EL (cell line): ENCODE results near the gene PRND.
"Not testable (repeated sequence)": the region's sequence is repeated elsewhere in the genome, so short reads cannot be mapped to it uniquely, and the experiment has no call there.

ENCODE experiments used
- DNase-seq: peaks from one replicate; pipeline ENCODE4 v3.0.0-alpha.2; 2016

PRND gene

DNA sequence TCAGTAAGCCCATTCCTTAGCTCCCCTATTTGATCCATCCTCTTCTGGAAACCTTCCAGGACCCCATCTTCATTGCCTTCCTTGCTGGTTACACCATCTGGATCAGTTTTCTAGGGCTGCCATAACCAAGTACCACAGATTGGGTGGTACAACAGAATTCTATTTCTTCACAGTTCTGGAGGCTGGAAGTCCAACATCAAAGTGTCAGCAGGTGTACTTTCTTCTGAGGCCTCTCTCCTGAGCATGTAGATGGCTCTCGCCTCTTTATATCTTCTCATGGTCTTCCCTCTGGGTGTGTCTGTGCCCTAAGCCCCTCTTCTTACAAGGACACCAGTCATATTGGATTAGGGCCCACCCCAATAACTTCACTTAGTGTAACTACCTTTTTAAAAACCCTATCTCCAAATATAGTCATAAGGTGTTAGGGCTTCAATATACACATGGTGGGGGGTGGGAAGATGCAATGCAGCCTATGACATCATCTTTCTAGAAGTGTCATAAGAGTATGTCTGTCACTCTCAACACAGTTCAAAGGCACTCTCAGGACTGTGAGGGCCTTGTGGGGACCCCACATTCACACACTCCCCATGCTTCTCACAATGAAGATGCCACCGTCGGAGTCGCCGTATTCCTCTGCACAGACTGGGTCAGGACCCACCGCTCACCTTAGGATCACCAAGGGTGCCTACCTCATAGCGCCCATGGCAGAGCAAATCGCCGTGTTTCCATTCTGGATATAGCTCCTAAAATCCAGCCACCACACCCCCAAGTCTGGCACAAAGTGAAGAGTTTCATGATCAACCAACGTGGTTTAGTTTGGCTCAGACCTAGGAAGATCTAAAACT lies 12.2 kb upstream of the PRND start:
- no peak for DNase-seq

DNA sequence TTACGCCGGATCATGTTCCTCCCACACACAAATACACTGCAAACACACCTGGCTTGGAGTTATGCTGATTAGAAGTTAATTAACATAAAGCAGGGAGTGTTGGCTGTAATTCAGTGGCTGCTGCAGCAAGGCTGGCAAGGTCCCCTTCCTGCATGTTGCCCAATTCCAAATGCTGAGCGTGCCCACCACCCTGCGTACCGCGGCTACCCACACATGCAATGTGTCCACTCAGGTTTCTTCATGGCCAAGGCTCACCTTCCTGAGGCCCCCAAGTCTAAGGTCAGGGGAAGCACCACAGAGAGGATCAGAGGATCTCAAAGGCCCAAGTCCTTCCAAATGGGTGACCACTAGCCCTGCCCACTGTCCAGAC lies 11.6 kb upstream of the PRND start:
- no peak for DNase-seq

DNA sequence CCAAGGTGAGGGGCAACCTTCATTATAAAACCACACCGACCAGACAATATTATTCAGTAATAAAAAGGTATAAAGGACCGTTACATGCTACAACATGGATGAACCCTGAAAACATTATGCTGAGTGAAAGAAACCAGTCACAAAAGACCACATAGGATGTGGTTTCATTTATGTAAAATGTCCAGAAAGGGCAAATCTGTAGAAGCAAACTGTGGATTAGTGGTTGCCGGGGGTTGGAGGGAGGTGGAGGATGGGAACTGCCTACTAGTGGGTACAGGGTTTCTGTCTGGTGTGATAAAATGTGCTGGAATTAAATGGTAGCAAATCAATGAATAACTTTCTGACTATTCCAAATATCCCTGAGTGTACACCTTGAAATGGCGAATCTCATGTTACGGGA lies 10.2 kb upstream of the PRND start:
- DNase-seq = no peak

DNA sequence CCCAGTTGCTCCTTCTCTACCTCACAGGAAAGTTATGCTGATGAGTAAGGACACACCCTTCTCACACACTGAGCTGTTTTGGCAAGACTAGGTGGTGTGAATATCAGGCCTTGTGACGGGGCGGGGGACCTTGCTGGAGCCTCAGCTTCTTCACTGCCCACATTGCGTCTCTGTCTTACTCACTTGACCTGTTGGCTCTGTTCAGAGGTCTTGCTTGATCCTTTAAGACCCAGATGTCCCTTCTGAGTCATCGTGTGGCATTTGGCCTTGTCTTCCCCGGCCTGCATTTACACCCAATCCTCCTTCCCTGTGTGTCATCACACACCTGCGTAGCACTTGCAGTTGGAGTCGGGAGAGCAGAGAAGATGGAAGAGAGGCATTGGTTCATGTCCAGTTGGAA lies 8.3 kb upstream of the PRND start:
- DNase-seq = no peak

DNA sequence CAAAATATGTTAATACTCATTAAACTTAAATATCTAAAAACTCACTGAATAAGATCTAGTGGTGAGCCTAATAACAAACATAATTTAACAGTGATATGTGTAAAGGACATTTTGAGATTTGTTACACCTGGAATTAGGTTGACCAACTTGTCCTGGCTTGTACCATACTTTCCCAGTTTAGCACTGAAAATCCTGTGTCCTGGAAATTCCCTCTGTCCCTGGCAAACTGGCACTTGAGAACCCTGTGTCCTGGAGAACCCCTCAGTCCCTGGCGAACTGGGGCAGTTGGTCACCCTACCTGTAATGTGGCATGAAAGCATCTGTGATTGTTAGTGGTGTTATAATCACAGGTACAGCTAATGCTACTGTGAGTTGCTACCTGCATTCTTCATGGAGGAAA lies 6.9 kb upstream of the PRND start:
- no peak for DNase-seq

DNA sequence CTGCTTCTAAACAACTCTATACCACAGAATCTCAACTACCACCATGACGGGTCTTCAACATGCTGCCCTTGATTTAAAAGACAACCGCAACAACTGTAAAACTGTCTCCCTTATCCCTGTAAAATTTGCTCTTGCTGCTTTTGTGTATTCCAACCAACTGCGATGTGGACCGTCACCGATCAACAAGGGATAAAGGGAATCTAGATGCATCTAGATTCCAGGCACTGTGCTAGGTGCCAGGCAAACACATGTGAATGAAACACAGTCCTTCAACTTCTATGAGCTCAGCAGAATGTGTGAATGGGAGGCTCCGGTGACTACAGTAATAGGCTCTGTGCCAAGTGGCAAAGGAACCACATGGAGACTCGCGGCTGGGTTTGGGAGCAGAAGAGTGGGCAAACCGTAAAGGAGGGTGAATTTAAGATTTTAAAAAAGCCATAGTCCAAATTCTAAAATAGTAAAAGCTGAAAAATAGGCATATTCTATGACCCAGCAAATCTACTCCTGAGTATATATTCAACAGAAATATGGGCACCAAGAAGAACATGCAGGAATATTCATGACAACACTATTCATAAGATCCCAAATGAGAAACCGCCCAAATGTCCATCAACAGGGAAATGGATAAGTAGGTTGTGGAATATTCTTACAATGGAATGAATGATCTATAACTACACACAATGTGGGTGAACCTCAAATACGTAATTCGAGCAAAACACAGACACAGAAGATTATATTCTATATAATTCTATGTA lies 3.7 kb upstream of the PRND start:
- DNase-seq = no peak

DNA sequence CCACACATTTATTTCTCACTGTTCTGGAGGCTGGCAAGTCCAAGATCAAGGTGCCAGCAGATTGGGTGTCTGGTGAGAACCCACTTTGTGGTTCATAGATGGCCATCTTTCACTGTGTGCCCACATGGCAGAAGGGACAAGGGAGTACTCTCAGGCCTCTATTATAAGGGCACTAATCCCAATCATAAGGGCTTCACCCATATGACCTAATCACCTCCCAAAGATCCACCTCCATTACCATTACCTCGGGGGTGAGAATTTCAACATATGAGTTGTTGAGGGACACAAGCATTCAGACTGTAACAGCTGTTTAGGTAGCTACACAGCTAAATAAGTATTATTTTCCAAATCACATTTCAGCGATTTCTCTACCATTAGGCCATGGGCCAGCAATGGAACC lies 2.5 kb upstream of the PRND start:
- DNase-seq = no peak

DNA sequence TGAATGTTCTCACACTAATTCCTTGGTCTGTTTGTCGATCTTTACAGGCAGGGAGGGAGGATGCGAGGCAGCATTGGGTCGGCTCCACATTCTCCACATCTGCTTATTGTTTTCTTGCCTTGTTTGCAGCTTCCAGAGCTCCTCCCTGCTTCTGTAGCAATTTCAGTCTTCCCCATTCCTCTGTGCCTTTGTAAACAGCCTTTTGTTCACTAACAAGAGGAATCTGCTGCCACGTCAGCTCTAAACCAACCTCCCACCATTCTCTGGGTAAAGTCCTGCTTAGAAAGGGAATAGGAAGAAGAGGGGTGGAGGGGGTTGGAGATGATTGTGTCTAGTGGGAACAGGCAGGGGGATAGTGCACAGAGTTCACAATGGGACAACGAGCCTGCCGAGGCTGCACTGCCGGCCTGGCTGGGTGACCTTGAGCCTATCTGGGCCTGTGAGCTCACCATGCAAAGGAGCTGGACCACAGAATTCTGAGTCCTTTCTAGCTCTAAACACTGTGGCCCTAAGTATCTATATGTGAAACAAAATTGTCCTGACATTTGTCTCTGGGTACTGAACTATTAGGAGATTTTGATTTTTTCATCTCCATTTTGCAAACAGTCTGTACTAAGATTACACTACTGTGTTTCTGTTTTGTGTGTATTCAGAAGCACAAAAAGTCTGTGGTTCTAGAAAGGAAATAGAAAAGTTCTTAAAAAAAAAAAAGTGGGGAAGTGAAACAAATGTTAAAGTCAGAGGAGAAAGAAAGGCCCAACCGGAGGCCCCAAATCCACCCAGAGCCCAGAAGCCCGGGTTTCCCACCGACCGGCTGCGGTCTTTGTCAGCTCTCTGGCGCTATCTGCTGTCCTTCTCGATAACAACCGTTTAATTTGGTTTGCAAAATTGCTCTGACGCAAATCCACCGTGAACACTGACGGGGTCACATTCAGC lies 1.4 kb upstream of the PRND start:
- DNase-seq = peak; percentile 74

DNA sequence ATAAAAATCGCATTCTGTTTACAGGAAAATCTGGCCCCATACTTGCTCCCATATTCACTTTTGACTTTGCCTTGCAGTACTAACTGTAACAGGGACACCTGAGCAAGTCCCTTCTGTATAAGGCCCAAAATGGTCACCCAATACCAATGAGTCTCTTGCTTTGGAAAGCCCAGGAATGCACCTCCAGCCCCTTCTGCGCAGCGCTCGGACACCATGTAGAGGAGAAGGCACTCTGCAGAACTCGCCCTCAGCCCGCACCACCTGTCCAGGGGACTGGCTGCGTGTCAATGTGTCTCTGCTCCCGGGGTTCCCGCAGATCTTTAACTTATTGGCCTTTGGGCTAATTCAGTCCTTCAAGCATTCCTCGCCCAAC lies 746 bp upstream of the PRND start:
- no peak for DNase-seq

DNA sequence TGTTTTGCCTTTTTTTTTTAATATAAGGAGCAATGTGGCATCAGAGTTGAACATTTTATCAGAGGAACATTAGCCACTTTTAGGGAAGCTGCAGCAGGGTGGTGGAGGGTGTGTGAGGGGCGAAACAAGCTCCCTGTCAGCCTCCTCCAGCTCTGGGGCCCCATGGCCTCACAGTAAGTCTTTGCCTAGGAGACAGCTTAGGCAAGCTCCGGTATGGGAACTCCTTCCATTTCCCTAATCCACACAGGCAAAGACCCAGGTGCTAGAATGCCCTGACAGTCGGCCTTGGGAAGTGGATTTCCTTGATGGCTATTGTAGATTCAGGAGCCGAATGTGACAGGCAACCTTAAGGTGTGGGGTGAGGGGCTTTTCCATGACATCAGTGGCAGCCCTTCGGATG lies 862 bp downstream of the PRND start:
- DNase-seq = no peak

DNA sequence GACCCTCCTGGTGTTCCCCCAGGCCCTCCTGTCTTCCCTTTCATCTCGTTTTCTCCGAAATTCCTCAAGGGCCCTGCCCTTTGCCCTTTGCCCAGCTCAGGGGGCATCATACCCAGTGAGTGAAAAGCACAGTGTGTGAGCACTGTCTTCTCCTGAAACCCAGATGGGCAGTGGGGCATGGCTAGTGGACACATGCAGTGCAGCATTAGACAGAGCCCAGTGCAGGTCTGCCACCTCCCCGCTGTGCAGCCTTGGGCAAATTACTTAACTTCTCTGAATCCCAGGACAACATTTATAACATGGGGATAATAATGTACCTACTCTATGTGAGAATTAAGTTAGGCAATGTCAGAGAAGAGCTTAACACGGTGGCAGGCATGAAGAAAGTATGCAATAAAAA lies 1.3 kb downstream of the PRND start:
- DNase-seq = no peak

DNA sequence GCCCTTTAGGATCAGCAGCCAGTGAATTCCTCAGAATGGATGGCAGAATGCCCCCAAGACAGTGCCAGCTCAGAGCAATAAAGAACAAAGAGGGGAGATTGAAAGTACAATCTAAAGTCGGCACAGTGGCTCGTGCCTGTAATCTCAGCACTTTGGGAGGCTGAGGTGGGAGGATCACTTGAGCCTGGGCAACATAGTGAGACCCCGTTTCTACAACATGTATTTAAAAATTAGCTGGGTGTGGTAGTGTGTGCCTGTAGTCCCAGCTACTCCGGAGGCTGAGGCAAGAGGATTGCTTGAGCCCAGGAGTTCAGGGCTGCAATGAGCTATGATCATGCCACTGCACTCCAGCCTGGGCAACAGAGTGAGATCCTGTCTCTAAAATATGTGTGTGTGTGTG lies 1.8 kb downstream of the PRND start:
- not testable (repeated sequence) for DNase-seq

DNA sequence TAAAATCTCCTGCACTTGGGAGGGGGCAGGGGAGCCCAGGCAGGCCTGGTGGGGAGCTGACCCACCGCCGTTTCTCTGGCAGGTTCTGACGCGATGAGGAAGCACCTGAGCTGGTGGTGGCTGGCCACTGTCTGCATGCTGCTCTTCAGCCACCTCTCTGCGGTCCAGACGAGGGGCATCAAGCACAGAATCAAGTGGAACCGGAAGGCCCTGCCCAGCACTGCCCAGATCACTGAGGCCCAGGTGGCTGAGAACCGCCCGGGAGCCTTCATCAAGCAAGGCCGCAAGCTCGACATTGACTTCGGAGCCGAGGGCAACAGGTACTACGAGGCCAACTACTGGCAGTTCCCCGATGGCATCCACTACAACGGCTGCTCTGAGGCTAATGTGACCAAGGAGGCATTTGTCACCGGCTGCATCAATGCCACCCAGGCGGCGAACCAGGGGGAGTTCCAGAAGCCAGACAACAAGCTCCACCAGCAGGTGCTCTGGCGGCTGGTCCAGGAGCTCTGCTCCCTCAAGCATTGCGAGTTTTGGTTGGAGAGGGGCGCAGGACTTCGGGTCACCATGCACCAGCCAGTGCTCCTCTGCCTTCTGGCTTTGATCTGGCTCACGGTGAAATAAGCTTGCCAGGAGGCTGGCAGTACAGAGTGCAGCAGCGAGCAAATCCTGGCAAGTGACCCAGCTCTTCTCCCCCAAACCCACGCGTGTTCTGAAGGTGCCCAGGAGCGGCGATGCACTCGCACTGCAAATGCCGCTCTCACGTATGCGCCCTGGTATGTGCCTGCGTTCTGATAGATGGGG lies 3.0 kb downstream of the PRND start:
- DNase-seq = no peak

DNA sequence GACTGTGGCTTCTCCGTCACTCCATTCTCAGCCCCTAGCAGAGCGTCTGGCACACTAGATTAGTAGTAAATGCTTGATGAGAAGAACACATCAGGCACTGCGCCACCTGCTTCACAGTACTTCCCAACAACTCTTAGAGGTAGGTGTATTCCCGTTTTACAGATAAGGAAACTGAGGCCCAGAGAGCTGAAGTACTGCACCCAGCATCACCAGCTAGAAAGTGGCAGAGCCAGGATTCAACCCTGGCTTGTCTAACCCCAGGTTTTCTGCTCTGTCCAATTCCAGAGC lies 3.5 kb downstream of the PRND start:
- no peak for DNase-seq

DNA sequence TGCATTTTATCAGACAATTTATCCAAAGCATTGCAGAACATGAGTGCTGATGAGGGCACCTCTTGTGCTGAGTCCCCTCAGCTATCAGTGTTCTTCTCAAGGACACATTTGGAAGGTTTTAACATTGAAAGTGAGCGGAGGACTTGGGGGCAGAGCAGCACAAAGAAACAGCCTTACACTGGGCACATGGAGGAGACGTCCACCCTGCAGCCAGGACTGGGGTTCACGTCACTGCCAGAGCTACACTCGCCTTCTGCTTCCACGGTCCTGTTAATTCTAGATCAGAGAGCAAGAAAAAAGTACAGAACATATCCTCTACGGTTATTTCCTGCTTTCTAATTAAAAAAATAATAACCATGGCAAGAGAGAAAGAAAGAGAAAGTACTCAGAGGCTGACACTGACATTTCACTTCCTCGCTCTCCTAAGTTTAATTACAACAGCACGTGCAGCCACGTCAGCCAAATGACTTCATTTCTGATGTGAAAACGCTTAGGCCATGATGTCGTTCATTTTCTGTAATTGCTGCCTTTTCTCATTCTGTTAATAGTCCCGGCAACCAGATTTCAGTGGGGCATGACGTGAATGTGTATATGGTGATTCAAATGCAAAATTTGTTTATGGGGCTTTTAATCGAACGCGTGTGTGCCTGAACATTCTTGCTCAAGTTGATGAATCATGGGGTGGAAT lies 5.1 kb downstream of the PRND start:
- peak; percentile 72 for DNase-seq

DNA sequence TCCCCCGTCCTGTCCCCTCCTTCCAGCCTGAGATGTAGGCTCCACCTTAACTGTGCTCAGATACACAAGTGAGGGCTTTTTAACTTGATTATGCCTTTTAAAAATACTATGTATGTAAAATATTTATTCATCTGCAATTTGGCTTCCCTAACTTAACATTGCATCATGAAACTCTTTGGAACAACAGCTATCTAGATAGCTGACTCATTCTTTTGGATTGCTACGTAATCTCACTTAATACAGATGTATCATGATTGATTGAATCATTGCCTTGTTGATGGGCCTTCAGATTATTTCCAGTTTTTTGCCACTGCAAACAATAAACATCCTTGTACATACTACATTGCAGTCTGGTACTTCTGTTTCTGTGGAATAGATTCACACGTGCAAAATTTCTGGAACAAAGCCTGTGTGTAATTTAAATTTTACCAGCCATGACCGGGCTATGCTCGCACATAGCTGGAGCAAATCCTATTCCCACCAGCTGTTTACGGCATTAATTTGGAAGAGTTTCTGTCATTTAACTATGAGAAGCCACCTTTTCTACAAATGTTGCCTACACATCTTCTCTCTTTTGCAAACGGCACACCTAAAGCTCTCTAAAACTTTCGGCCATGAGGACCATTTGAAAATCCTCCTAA lies 6.5 kb downstream of the PRND start:
- DNase-seq = peak; percentile 41

DNA sequence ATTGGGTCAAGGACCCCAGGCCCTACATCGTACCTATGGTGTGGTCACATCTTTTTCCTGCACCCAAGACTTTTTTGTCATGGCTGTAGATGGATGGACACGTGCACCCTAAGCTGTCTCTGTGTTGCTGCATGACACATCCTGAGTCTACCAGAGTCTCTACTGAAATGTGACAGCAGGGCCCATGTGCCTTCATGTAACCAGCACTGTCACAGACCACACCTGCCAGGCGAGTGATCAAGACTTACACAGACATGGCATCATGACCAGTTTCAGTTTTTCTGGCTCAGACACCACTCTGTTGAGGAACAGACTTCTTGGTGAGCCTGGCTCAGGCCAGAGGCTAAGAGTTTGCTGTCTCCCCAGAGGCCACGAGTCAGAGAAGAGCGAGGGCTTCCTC lies 7.6 kb downstream of the PRND start:
- no peak for DNase-seq

DNA sequence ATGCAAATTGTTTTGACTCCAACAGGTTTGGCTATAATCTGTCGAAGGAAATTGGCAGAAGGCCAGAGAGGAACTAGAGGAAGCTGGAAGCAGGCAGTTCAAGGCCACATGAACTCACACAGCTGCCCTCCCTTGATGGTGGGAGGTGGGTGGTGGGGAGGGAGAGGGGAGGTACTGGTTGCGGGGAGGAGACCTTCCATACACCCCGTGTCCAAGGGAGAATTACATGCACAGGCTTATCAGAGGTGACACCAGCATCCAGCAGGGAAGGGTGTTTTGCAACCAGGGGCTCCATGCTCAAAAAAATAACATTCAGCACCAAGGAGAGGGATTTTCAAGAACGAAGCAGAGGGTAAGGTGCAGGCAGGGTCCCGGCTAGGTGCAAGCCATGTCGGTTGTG lies 9.1 kb downstream of the PRND start:
- no peak for DNase-seq

DNA sequence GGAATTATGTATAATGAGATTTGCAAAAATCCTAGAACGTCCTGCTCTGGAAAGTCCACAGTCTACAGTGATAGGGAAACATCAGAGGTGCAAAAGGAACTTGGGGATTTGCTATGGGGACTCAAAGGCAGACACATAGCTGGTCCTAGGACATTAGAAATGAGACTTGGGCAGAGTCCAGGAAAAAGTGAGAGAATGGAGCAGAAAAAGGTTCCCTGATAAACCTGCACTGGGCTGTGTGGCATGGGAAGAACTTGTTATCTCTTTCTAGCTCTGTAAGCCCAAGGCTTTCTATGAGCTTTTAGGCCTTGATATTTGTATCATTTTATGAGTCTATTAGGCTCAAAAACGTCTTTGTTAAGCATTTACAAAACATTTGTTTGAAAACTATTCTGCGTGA lies 15.2 kb downstream of the PRND start:
- no peak for DNase-seq

DNA sequence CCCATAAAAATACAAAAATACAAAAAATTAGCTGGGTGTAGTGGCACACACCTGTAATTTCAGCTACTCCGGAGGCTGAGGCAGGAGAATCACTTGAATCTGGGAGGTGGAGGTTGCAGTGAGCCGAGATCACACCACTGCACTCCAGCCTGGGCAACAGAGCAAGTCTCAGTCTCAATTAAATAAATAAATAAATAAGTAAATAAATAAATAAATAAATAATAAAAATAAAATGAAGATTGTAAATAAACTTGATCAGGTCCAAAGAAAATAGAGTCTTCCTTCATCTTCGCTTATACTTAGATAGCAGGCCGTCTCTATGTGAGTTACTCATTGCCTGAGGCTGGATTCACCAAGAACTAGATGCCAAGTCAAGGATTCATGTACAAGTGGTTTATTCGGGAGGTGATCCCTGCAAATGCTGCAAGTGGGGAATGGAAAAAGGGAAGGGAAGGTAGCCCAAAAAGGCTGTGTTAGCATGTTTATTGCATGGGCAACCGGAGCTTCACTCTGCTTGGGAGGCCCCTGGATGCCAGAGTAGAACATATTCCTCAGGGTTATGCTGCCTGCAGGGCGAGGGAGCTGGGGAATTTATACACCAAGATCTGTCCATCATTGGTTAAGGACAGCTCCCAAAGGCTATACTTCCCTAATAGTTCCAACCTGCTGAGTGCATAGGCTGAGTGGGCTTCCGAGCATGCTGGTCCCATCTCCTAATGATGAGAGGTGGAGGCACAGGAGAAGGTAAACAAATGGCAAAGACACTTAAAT lies 16.3 kb downstream of the PRND start:
- DNase-seq = no peak
